RPMI8226 (cell line): ENCODE data around the gene HEXB.

ENCODE experiments used
- DNase-seq: peaks from one replicate; pipeline ENCODE4 v3.0.0-alpha.2; 2015

HEXB gene

GRCh38 chr5:74684900-74685851 lies at the start of gene HEXB:
Gene HEXB (plus strand): TSS chr5:74685233. CDS start chr5:74685261, 28 bp downstream.
- peak; percentile 92 for DNase-seq

- DNase-seq = no peak
These were observed 48.9 kb upstream of the HEXB start for GRCh38 chr5:74636149-74636548.

DNA sequence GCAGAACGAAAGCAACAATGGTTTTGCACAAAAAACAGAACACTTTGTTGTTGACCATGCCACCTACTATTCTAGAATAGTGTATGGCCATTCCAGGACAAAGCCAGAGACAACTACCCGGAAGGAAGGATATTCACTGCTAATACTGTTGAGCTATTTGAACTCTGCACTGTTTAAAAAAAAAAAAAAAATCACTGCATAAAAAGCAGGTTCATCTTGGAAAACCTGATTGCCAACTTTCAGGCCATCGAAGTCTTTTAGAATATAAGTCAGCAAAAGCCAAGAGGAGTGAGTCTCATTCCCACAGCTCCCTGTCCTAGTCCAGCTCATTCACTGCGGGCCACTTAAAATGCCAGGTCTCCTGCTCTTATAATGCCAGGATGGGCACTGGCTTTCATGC lies 48.5 kb upstream of the HEXB start:
- no peak for DNase-seq

- no peak for DNase-seq
These were observed 46.5 kb upstream of the HEXB start for GRCh38 chr5:74638544-74638969.

GRCh38 chr5:74638970-74639806 lies 45.8 kb upstream of the HEXB start:
- peak; percentile 28 for DNase-seq

GRCh38 chr5:74639807-74640449 lies 45.1 kb upstream of the HEXB start:
- DNase-seq = peak; percentile 73

DNA sequence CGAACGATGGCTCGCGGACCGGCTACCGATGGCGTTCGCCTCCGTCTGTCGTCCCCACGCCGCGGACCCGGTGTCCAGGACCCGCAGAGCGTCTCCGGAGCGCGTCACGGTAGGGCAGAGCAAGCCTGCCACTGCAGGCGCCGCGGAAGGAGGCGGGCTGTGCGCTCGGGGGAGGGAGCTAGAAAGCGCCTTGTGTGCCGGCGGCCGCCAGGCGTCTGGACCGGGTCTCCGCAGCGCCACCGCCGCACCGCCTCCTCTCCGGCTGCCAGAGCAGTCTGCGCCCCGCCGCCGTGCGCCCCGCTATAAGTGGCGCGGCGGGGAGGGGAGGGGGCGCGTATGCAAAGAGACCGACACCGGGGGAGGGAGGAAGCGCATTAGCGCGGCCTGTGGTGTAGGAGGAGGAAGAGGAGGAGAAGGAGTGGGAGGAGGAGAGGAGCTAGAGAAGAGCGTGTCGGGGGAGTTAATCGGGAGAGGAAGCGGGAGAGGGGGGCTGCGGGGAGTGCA lies 44.5 kb upstream of the HEXB start, which contains the start of gene ENC1:
ENC1 (minus strand) TSS at position 279 of the 504 bp plus-strand sequence. CDS start 4,243 bp downstream, outside the sequence.
- DNase-seq = peak; percentile 92

DNA sequence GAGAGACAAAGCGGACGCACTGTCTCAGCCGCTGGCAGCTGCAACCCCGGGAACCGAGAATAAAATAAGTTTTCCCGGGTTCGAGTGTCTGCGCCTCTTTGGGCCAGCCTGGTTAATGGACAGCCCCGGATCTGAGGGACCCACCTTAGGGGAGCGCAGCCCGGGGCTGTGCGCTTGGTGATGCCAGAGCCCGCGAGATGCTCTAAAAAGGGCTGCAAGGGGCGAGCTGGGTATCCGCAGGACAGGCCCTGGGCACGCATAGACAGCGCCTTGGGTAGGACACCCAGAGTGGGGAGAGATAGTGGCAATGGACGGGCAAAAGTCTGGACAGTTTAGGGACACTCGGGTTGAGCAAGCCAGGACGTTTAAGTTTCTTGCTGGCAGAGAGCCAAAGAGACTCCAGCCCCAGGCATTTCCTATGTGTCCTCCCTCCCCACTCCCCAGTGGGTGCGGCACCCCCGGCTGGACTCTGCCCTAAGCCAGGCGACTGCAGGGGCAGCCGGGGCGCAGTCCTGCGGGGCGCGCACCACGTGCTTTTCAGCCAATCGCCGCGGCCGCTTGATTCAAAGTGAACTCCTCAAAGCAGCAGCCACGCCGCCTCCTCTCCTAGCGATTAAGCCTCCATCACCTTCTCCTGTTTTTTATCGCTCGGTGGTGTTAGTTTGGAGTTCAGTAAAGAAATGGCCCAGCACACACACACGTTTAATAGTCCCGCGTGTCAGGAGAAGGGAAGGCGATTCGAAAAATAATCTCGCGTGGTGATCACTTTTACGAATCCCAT lies 43.9 kb upstream of the HEXB start:
- peak; percentile 72 for DNase-seq

DNA sequence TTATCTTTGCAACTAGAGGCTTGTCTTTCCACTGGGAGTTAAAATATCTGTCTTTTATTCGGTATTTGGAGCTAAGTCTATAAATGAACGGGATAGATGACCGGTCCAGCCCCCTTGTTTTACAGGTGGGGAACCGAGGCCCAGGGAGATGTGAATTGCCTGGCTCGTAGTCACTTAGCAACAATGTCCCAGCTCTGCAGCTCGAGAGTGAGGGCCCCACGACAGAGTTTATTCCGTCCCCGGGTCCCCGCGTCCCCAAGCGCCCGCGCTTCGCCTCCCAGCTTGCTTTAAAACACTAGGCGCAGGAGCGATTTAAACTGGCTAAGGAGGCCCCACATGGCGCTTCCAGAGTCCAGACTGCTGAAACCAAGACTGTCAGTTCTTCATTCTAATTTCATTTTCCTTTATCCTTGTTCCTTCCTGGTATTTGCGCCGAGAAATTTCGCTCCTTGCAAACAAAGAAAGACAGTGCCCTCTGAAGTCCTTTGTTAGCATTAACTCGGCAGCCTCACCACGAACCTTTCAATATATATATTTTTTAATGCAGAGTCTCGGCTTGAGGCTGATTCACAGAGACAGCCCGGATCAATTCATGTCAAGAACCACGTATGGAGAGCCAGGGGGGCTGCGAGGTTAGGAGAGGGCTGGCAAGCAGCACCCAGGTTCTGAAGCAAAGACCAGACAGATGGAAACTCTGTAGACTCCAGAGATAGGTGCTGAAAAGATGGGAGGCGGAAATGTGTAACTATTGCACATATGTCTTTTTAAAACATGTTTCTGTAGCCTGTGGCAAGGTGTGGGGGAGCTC lies 43.1 kb upstream of the HEXB start:
- peak; percentile 48 for DNase-seq

GRCh38 chr5:74642543-74642863 lies 42.5 kb upstream of the HEXB start:
- no peak for DNase-seq

GRCh38 chr5:74643111-74643562 lies 41.9 kb upstream of the HEXB start:
- no peak for DNase-seq

- peak; percentile 28 for DNase-seq
These were observed 37.9 kb upstream of the HEXB start for GRCh38 chr5:74647096-74647495.

DNA sequence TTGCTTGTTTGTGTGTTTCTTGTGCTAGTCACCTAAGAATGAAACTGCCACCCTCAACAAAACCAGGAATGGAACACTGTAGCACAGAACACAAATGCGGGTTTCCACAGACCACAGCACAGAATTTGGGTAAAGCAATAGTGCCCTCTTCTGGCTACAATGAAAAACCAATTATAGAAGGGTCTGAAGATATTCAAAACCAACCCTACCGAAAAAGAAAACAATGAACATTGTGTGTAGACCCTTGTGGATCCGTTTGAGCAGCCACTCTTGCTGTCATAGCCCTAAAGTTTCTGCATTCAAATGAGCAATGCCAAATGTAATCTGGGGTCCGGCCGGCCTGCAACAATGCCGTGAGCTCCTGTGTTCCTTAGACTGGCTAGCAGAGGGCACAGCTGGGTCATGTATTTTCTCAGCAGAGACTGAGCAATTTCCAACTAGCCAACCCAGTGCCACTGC lies 36.2 kb upstream of the HEXB start:
- DNase-seq = peak; percentile 80

GRCh38 chr5:74649421-74649973 lies 35.5 kb upstream of the HEXB start:
- DNase-seq = no peak

GRCh38 chr5:74651710-74652109 lies 33.3 kb upstream of the HEXB start:
- no peak for DNase-seq

DNA sequence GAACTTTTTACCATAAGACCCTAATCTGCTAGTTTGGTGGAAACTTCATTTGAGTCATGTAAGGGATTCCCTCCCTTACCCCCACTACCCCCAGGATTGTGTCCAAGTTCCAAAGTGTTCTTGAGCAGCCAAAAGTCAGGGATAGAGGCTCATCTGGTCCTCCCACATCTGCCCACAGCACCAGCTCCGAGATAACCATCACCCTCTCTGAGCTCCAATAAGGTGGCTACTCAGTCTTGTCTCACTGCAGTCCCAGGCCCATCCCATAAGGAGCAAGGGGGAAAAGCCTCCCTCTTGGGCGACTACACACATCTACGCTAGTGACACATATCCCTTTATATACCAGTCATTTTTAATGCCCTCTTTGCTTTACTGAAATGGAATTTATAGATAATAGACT lies 32.5 kb upstream of the HEXB start:
- DNase-seq = no peak

DNA sequence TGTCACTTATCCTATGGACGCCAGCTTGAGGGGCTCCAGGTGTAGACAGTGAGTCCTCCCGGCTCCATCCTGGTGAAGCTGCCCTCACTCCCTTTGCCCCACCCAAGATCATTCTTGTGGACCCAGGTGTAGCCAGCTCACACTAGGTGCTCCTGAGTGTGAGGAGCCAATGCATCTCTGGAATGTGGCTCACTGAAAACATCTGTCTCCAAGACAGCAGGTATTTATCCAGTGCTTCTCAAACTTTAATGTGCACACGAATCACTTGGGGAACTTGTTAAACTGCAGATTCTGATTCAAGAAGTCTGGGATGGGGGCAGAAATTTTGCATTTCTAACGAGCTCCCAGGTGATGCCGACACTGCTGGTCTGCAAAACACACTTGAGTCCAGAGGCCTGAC lies 31.0 kb upstream of the HEXB start:
- no peak for DNase-seq

GRCh38 chr5:74655206-74655605 lies 29.8 kb upstream of the HEXB start:
- no peak for DNase-seq

- no peak for DNase-seq
These were observed 29.3 kb upstream of the HEXB start for GRCh38 chr5:74655716-74656115.

GRCh38 chr5:74657165-74657564 lies 27.9 kb upstream of the HEXB start:
- DNase-seq = no peak

- no peak for DNase-seq
These were observed 25.9 kb upstream of the HEXB start for GRCh38 chr5:74659172-74659571.
